ENCODE measurements around the gene ABCG4. TPM values are rescaled to one million over a fixed set of nuclear protein-coding genes. Genes with fewer than 3 reads are reported as not detected.
"Not testable (repeated sequence)": the region's sequence is repeated elsewhere in the genome, so short reads cannot be mapped to it uniquely, and the experiment has no call there.

ABCG4 gene
- total RNA-seq, 4 donors from 2014 or later = 0.14 TPM; not detected in 3

- H3K27ac ChIP-seq = no peak overlapping the region
Measured at GRCh38 chr11:119196833-119197483, 48.1 kb downstream of the ABCG4 start.

GRCh38 chr11:119198925-119199324 lies 50.1 kb downstream of the ABCG4 start:
- in situ Hi-C loops (cut with MboI; ENCODE audit: low pct_ligation_motif_present in 1 of 4, low pct_unique_long_range_greater_than_20kb in 1 of 4, low sequenced_read_pairs in 3 of 4) = no loop called here
- no peak for DNase-seq
- WGBS, 2 donors (ENCODE audit: low coverage in 1 of 2) = 79 to 91% methylated on average over 3 to 6 of the region's 6 CpGs
- Histone ChIP-seq H3K36me3 (no peaks in the 10 kb centered on the region), H3K9me3 (no peaks in the 10 kb centered on the region), H3K4me1 (peaks cover 0 to 6% (median 0%) of the 10 kb centered on the region in 4 donors), H3K27me3 (no peaks in the 10 kb centered on the region), H3K27ac (no peak overlapping the region), H3K4me3 (no peak overlapping the region)
- TF ChIP-seq CTCF (IDR thresholded peaks at IDR 0.05) = no peak
- no peak for TF ChIP-seq EP300 (IDR thresholded peaks at IDR 0.05; ENCODE audit: low read depth)
- no peak for TF ChIP-seq POLR2AphosphoS5 (IDR thresholded peaks at IDR 0.05)
- no peak for TF ChIP-seq POLR2A (IDR thresholded peaks at IDR 0.05)
- intact Hi-C loops (cut with DNase I; ENCODE audit: low total_unique reads) = no loop called here

More at GRCh38 chr11:119196833-119197483, 48.1 kb downstream of the ABCG4 start:
- no peaks in the 10 kb centered on the region for H3K36me3 ChIP-seq
- intact Hi-C loops (cut with DNase I; ENCODE audit: low total_unique reads) = no loop called here
- no peak overlapping the region for H3K4me3 ChIP-seq
- TF ChIP-seq POLR2A (IDR thresholded peaks at IDR 0.05) (no peak), CTCF (IDR thresholded peaks at IDR 0.05) (peak; percentile 79 to 82 (median 81)), EP300 (IDR thresholded peaks at IDR 0.05; ENCODE audit: low read depth) (no peak), POLR2AphosphoS5 (IDR thresholded peaks at IDR 0.05) (peak in 2 of 3 donors; percentile 10 to 18)
- DNase-seq = peak; percentile 75
- 30 to 37% methylated on average over 5 of the region's 5 CpGs for WGBS, 2 donors (ENCODE audit: low coverage in 1 of 2)
- H3K27me3 ChIP-seq = no peaks in the 10 kb centered on the region
- H3K4me1 ChIP-seq = peaks cover 0 to 6% (median 0%) of the 10 kb centered on the region in 4 donors
- in situ Hi-C loops (cut with MboI; ENCODE audit: low pct_ligation_motif_present in 1 of 4, low pct_unique_long_range_greater_than_20kb in 1 of 4, low sequenced_read_pairs in 3 of 4) = no loop called here
- no peaks in the 10 kb centered on the region for H3K9me3 ChIP-seq

- H3K36me3 ChIP-seq; in situ Hi-C loops (cut with MboI; ENCODE audit: low pct_ligation_motif_present in 1 of 4, low pct_unique_long_range_greater_than_20kb in 1 of 4, low sequenced_read_pairs in 3 of 4); H3K9me3 ChIP-seq; intact Hi-C loops (cut with DNase I; ENCODE audit: low total_unique reads); H3K27me3 ChIP-seq; H3K27ac ChIP-seq; H3K4me3 ChIP-seq; DNase-seq: not testable (repeated sequence)
- peaks cover 0 to 14% (median 0%) of the 10 kb centered on the region in 4 donors for H3K4me1 ChIP-seq
- WGBS, 2 donors (ENCODE audit: low coverage in 1 of 2) = 80 to 85% methylated on average over 2 to 5 of the region's 5 CpGs
Measured at GRCh38 chr11:119201236-119201635, 52.4 kb downstream of the ABCG4 start.

GRCh38 chr11:119202554-119202953 lies 53.7 kb downstream of the ABCG4 start:
- in situ Hi-C loops (cut with MboI; ENCODE audit: low pct_ligation_motif_present in 1 of 4, low pct_unique_long_range_greater_than_20kb in 1 of 4, low sequenced_read_pairs in 3 of 4) = no loop called here

More at GRCh38 chr11:119202554-119202953, 53.7 kb downstream of the ABCG4 start:
- peaks cover under 1 to 15% (median 7%) of the 10 kb centered on the region in 4 donors for H3K4me1 ChIP-seq
- H3K36me3 ChIP-seq = no peaks in the 10 kb centered on the region
- intact Hi-C loops (cut with DNase I; ENCODE audit: low total_unique reads) = no loop called here
- H3K9me3 ChIP-seq = no peaks in the 10 kb centered on the region
- WGBS, 2 donors (ENCODE audit: low coverage in 1 of 2) = 80 to 88% methylated on average over 1 to 7 of the region's 7 CpGs
- DNase-seq = no peak
- H3K4me3 ChIP-seq = no peak overlapping the region
- no peaks in the 10 kb centered on the region for H3K27me3 ChIP-seq
- TF ChIP-seq EP300 (IDR thresholded peaks at IDR 0.05; ENCODE audit: low read depth) (no peak), CTCF (IDR thresholded peaks at IDR 0.05) (no peak), POLR2A (IDR thresholded peaks at IDR 0.05) (no peak), POLR2AphosphoS5 (IDR thresholded peaks at IDR 0.05) (no peak)
- no peak overlapping the region for H3K27ac ChIP-seq
